ENCODE results near the gene OTUB1. TPM values are rescaled to one million over a fixed set of nuclear protein-coding genes. Genes with fewer than 3 reads are reported as not detected.

The OTUB1 gene
- total and polyA plus RNA-seq, 9 of the 15 experiments (the other 6 are each of a cell fraction or from before 2014, with no cell fraction given), result 29.5 to 134 (median 66.1) TPM

DNA sequence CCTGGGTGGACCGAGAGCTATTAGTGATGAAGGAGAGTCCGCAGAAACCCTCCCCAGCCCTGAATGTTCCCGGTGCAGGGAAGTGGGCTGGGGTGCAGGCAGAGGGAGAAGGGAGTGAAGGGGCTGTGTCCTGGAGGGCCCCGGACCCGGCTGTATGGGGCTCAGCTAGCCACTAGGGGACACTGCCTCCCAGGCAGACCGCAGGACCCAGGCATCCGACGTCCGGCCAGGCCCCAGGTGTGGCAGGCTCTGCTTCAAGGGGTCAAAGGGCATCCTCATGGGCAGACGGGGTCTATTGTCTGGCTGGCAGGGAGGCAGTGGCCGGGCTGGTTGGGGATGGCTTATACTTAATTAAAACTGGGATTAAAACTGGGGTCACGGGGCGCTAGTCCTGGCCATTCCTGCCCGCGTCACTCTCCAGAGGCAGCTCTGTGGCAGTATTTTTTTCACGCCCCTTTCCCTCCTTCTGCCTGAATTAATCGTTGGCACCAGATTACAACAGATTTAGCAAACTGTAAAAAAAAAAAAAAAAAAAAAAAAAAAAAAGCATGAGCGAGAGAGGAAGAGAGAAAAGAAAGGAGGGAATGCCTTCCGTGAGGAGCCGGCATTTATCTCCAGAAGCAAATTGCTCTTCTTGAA lies 54.6 kb downstream of the OTUB1 start (continued):
- TF ChIP-seq, protein P1, sequence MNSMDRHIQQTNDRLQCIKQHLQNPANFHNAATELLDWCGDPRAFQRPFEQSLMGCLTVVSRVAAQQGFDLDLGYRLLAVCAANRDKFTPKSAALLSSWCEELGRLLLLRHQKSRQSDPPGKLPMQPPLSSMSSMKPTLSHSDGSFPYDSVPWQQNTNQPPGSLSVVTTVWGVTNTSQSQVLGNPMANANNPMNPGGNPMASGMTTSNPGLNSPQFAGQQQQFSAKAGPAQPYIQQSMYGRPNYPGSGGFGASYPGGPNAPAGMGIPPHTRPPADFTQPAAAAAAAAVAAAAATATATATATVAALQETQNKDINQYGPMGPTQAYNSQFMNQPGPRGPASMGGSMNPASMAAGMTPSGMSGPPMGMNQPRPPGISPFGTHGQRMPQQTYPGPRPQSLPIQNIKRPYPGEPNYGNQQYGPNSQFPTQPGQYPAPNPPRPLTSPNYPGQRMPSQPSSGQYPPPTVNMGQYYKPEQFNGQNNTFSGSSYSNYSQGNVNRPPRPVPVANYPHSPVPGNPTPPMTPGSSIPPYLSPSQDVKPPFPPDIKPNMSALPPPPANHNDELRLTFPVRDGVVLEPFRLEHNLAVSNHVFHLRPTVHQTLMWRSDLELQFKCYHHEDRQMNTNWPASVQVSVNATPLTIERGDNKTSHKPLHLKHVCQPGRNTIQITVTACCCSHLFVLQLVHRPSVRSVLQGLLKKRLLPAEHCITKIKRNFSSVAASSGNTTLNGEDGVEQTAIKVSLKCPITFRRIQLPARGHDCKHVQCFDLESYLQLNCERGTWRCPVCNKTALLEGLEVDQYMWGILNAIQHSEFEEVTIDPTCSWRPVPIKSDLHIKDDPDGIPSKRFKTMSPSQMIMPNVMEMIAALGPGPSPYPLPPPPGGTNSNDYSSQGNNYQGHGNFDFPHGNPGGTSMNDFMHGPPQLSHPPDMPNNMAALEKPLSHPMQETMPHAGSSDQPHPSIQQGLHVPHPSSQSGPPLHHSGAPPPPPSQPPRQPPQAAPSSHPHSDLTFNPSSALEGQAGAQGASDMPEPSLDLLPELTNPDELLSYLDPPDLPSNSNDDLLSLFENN (IDR thresholded peaks at IDR 0.05; ENCODE audit: low read depth in 2 of 2, low read length in 2 of 2), result no peak
- TF ChIP-seq RAD21 (CRISPR knock-in tag; conservative IDR thresholded peaks at IDR 0.05 in 1 of 2, IDR thresholded peaks at IDR 0.05 in 1 of 2) (peak in 1 of 2 experiments; percentile 45; a peak in 2 of 4 replicates), CBX5 (IDR thresholded peaks at IDR 0.05; ENCODE audit: borderline replicate concordance, low read depth) (no peak), ZNF717 (CRISPR knock-in tag; IDR thresholded peaks at IDR 0.05) (no peak), BCOR (IDR thresholded peaks at IDR 0.05) (no peak), HMGXB4 (CRISPR knock-in tag; IDR thresholded peaks at IDR 0.05) (no peak), ZBTB33 (CRISPR knock-in tag; IDR thresholded peaks at IDR 0.05) (peak; percentile 50; the same call in 1 of the 2 replicates), TEAD2 (tag; IDR thresholded peaks at IDR 0.05) (no peak), ZNF146 (CRISPR knock-in tag; IDR thresholded peaks at IDR 0.05; ENCODE audit: unreplicated experiment) (no peak), BRD4 (IDR thresholded peaks at IDR 0.05) (no peak), GTF3C2 (IDR thresholded peaks at IDR 0.05; ENCODE audit: borderline replicate concordance, extremely low read depth, insufficient read length) (no peak), KDM1A (IDR thresholded peaks at IDR 0.05) (no peak), SIN3B (IDR thresholded peaks at IDR 0.05; ENCODE audit: low read depth) (no peak), NCOA2 (IDR thresholded peaks at IDR 0.05; ENCODE audit: partially characterized antibody in 2 of 2) (no peak), NFE2L1 (tag; IDR thresholded peaks at IDR 0.05; ENCODE audit: borderline replicate concordance, low read depth) (no peak), HCFC1 (IDR thresholded peaks at IDR 0.05; ENCODE audit: low read depth, low read length) (no peak)

Data from K562 (cell line).